GM13977 (cell line): Measurements from ENCODE around the gene LDLRAD3.

Experiments
- DNase-seq: peaks from one replicate; pipeline ENCODE4 v3.0.0; 2012; ENCODE audit warnings: low spot score
- CTCF ChIP-seq: IDR thresholded peaks from 2 replicates; pipeline ENCODE4 v1.5.1; 2012; ENCODE audit warnings: mild to moderate bottlenecking, control low read depth; ENCODE audit not compliant: insufficient read depth; ENCODE audit errors: extremely low read depth, missing control alignments
- in situ Hi-C: fragments of 300-500 bp; cut with MboI; formaldehyde crosslinking; loops from one replicate; pipeline ENCODE4 v1.12.0; 2022; ENCODE audit warnings: low sequenced_read_pairs, low pct_unique_long_range_greater_than_20kb, mixed read lengths, inconsistent platforms; ENCODE audit not compliant: unreplicated experiment

The LDLRAD3 gene

GRCh38 chr11:36248436-36248835, 304.6 kb downstream of the LDLRAD3 start:
- TF ChIP-seq CTCF, result no peak
- DNase-seq, result no peak
- in situ Hi-C loops, result no loop called here

GRCh38 chr11:36249246-36249645, 305.4 kb downstream of the LDLRAD3 start:
- in situ Hi-C loops, result no loop called here
- TF ChIP-seq CTCF, result no peak
- no peak for DNase-seq

GRCh38 chr11:36251823-36252222, 308.0 kb downstream of the LDLRAD3 start:
- in situ Hi-C loops, result loop anchor here (25.0 kb wide), 1 partner anchor 440 kb away; no protein-coding TSS in a partner anchor
- TF ChIP-seq CTCF, result no peak
- no peak for DNase-seq

GRCh38 chr11:36253238-36253637, 309.4 kb downstream of the LDLRAD3 start:
- DNase-seq, result no peak
- TF ChIP-seq CTCF, result no peak
- in situ Hi-C loops, result loop anchor here (25.0 kb wide), 1 partner anchor 441 kb away; no protein-coding TSS in a partner anchor

- DNase-seq, result no peak
- TF ChIP-seq CTCF, result no peak
- in situ Hi-C loops, result loop anchor here (25.0 kb wide), 1 partner anchor 442 kb away; no protein-coding TSS in a partner anchor
These were observed 310.9 kb downstream of the LDLRAD3 start for GRCh38 chr11:36254713-36255112.

GRCh38 chr11:36257351-36257750, 313.5 kb downstream of the LDLRAD3 start:
- no peak for TF ChIP-seq CTCF
- no peak for DNase-seq
- in situ Hi-C loops, result loop anchor here (25.0 kb wide), 1 partner anchor 445 kb away; no protein-coding TSS in a partner anchor

GRCh38 chr11:36258730-36259360, 315.0 kb downstream of the LDLRAD3 start:
- peak; percentile 49 for TF ChIP-seq CTCF
- peak; percentile 19 for DNase-seq
- in situ Hi-C loops, result loop anchor here (25.0 kb wide), 1 partner anchor 447 kb away; no protein-coding TSS in a partner anchor
